ENCODE measurements around the gene MFAP2.

MFAP2 gene

GRCh38 chr1:16926491-16927073 is 53.8 kb downstream of the MFAP2 start:
- DNase-seq: no peak

- DNase-seq: no peak
Measured at GRCh38 chr1:16925635-16926490, 54.6 kb downstream of the MFAP2 start.

GRCh38 chr1:16924919-16925477 is 55.4 kb downstream of the MFAP2 start:
- no peak for DNase-seq
